Activated effector memory CD4-positive, alpha-beta T cell treated with anti-CD3 and anti-CD28 coated beads, Interleukin-2, amount 50 U/mL, for 16 hours (primary cell): Measurements from ENCODE around the gene PIK3CB.
"Not testable (repeated sequence)": the region's sequence is repeated elsewhere in the genome, so short reads cannot be mapped to it uniquely, and the experiment has no call there.

Experiments
- DNase-seq: peaks from one replicate; pipeline ENCODE4 v3.0.0-alpha.2; 2020

PIK3CB gene

GRCh38 chr3:138732456-138732855, 102.3 kb downstream of the PIK3CB start:
- no peak for DNase-seq

GRCh38 chr3:138726946-138727730, 107.6 kb downstream of the PIK3CB start:
- DNase-seq: no peak

GRCh38 chr3:138726042-138726441, 108.7 kb downstream of the PIK3CB start:
- DNase-seq: not testable (repeated sequence)

- DNase-seq: no peak
Measured at GRCh38 chr3:138725116-138725515, 109.6 kb downstream of the PIK3CB start.

- no peak for DNase-seq
Measured at GRCh38 chr3:138724443-138724842, 110.3 kb downstream of the PIK3CB start.

- DNase-seq: no peak
Measured at GRCh38 chr3:138718849-138719248, 115.9 kb downstream of the PIK3CB start.

GRCh38 chr3:138717348-138717747, 117.4 kb downstream of the PIK3CB start:
- DNase-seq: no peak

GRCh38 chr3:138712086-138712485, 122.6 kb downstream of the PIK3CB start:
- no peak for DNase-seq

DNA sequence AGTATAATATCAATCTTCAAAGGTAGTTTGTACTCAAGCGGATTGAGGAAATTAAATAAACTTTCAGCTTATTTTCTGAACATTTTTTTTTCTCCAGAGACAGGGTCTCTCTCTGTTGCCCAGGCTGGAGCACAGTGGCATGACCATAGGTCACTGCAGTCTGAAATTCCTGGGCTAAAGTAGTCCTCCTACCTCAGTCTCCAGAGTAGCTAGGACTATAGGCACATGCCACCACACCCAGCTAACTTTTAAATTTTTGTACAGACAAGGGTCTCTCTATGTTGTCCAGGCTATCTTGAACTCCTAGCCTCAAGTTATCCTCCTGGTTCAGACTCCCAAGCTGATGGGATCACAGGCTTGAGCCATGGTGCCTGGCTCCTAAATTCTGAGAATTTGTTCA, 129.1 kb downstream of the PIK3CB start:
- no peak for DNase-seq

DNA sequence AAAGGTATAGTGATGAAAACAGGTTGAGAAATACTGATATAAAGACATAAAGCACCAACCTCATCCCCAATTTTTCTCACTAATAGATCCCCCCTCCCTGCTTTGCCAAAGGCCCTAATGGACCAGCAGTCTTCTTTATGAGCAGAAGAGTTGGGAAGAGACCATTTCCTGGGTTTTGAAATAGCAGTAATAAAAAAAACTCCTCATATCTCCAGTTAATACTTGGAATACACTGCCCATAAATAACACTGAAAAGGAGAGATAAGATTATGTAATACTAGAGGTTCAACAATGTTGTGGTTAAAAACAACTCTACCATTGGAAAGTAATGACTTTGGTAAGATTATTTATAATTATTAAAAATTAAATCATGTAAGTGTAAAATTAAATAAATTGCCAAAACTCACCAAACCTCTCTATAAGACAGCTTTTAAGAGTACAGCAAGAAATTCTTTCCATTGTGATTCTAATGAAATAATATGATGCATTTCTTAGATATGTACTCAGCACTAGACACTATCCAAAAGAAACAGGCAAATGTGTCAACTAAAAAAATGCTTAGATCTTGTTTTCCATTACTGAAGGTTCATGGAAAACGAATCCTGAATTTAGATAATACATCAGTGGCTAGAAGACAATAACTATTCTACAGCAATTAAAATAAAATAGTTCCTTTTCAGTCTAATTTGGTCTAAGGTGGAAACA, 137.9 kb downstream of the PIK3CB start:
- no peak for DNase-seq

DNA sequence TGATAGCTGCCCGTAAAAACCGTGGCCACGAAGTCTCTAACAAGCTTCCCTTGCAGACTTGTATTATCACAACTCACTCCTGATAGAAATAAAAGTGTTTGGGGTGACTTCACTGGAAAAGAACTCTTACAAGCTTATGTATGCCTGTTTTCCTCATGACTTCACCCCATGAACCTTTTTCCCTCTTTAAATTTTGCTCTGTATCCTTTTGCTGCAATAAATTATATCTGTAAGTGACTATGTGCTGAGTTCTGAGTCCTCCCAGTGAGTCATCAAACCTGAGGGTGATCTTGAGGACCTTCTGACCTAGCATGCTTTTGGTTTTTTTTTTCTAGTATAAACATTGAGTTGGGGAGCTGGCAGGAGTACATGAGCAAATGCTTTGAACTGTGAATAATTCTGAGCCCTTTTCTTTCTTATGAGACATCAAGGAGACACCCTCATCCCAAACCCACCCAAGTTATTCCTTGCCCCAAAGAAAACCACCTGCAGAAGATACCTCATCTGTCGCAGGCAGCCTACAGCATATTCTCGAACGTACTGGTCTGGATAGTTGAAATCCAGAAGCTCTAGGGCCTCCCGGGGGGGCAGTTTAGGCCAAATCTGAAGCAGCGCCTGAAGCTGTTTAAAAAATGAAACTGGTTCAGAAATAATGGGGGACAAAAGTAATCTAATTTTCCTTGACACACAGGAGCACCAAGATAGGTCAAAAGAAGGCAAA, 140.3 kb downstream of the PIK3CB start:
- no peak for DNase-seq

- no peak for DNase-seq
Measured at GRCh38 chr3:138692152-138692551, 142.6 kb downstream of the PIK3CB start.

DNA sequence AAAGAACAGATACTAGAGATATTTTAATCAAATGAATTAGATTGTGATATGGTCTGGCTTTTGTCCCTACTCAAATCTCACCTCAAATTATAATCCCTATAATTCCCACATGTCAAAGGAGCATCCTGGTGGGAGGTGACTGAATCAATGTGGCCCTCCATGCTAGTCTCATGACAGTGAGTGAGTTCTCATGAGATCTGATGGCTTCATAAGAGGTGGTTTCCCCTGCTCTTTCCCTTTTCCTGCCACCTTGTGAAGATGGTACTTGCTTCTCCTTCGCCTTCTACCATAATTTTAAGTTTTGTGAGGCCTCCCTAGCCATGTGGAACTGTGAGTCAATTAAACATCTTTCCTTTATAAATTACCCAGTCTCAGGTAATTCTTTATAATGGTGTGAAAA, 143.4 kb downstream of the PIK3CB start:
- no peak for DNase-seq

- no peak for DNase-seq
Measured at GRCh38 chr3:138690036-138690435, 144.7 kb downstream of the PIK3CB start.

- no peak for DNase-seq
Measured at GRCh38 chr3:138688871-138689299, 145.8 kb downstream of the PIK3CB start.

DNA sequence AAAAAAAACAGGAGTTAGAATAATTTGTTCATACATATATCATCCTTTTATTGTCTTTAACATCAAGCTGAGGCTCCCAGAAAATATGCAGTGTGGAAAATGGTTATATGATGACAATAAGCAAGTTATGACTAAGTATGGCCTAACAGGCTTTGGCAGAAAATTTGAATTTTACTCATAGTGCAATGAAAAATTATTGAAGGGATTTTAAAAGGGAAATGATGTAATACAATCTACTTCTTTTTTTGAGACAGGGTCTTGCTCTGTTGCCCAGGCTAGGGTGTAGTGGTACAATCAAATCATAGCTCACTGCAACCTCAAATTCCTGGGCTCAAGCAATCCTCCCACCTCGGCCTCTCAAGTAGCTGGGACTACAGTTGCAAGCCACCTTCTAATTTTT, 147.5 kb downstream of the PIK3CB start:
- DNase-seq: no peak

DNA sequence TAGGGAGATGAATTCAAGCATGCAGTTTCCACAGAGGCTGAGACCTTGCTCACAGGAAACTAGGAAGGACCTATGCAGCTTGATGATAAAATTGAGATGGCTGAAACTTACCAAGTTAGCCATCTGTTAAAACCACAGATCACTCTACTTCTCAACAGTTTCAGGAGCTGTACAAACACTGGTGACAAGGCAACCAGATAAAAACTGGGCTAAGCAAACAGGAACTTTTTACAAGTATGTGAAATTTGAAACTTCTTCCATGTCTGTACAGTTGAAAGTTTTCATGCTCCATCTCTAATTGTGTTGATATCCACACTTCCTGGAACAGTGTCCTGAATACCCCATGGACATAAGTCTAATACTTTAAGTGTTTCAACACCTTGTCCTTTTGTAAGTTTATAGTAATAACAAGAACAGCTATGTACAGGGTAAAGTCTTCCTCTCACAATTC, 147.9 kb downstream of the PIK3CB start:
- DNase-seq: no peak

- DNase-seq: no peak
Measured at GRCh38 chr3:138684396-138684795, 150.3 kb downstream of the PIK3CB start.

DNA sequence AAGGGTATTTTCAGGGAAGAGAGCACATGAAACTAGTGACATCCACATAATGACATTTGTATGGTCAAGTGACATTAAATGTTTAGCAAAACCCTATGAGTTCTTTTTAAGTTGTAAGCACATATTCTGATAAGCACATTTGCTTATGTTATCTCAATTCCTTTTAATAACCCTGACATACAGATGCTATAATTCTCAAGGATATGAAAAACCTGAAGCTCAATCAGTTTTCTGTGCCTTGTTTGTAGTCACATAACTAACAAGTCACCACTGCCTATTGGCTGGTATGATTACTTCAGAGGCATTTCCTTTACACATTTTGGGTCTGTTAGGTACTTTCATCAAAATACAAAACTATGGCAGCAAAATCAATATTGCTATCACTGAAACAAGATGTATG, 152.1 kb downstream of the PIK3CB start:
- DNase-seq: no peak

DNA sequence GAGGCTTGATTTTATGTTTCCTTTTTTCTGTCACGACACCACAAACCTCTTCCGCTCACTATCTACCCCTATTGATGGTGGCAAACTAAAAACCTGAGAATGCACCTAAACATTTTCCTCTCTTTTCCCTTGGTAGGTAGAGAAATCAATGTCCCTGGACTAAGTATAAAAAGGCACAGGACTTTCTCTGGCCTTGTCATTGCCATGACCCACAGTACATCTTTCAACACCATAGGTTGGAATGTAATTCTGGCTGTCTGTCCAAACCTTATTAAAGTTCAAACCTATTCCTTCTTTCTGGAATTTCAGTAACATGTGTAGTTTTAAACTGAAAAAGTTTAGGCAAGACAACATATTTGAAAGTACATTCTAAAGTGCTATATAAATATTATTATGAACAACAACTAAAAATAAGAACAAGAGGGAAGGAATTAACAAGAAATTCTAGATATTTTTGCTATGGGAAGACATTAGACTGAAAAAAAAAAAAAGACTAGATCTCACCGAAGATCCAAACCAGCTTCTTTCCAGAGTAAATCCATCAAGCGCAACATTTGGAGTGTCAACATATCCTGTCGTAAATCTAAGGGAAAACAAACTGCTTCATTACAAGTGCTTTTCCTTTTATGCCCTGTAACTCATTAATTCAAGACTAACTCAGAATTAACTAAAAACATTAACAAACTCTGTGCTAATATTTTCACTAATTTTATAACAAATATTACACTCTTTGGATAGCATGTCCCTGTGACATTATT, 153.1 kb downstream of the PIK3CB start:
- DNase-seq: no peak

GRCh38 chr3:138680974-138681373, 153.8 kb downstream of the PIK3CB start:
- DNase-seq: not testable (repeated sequence)

GRCh38 chr3:138678874-138679392, 155.8 kb downstream of the PIK3CB start:
- DNase-seq: no peak

- DNase-seq: no peak
Measured at GRCh38 chr3:138678086-138678485, 156.6 kb downstream of the PIK3CB start.
